Middle frontal gyrus (tissue), 1 donor: ENCODE results near the gene PRKCQ.
"Not testable (repeated sequence)": the region's sequence is repeated elsewhere in the genome, so short reads cannot be mapped to it uniquely, and the experiment has no call there.

ENCODE experiments used
- DNase-seq: peaks from one replicate; pipeline ENCODE4 v3.0.0-alpha.2; 2015; ENCODE audit warnings: low spot score; ENCODE audit errors: extremely low spot score

PRKCQ gene

DNA sequence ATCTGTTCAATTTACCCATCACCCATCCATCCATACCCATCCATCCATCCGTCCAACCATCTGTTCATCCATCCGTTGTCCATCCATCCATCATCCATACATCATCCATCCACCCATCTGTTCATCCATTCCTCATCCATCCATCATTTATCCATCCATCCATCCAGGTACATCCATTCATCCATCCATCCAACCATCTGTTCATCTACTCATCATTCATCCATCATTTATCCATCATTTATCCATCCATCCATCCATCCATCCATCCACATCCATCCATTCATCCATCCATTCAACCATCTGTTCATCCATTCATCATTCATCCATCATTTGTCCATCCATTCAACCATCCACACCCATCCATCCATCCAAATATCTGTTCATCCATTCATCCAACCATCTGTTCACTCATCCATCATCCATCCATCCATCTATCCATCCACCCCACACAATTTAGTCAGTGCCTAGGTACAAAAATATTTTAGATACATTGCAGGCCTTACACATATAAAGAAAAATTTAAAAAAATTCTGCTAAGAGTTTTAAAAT is 119.1 kb downstream of the PRKCQ start:
- no peak for DNase-seq

DNA sequence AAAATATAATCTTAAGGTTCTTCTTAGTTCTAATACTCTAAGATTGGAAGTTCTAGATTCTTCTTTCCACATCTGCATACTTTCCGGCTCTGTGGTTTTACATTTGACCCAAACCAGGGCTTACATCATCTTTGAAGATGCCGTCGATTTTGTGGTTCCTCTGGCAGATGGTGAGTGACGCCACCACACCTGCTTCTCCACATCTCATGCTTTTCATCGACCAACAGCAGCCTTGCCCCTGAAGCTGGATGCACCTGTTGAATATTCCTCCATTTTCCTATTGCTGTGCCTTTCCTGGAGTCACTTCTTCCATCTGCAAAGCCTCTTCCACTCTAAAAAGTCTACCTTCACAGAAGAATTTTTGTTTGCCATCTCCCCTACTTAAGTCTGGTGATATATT is 121.3 kb downstream of the PRKCQ start:
- DNase-seq = no peak

DNA sequence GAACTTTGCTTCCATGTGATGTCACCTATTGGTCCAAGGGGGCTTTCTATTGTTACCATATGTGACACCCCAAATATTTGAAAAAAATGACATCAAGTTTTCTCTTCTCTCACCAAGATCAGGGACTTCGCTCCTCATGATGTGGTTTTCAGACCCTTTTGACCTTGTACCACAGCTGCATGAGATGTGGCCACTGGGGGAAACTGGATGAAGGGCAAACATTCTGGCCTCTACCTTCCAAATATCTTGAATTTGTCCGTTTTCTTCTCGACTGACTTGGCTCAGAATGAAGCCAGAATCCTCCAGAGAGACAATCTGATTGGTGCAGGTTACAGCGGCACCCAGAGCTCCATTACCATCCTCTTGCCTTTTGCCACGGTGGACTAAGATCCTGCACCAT is 122.7 kb downstream of the PRKCQ start:
- no peak for DNase-seq

DNA sequence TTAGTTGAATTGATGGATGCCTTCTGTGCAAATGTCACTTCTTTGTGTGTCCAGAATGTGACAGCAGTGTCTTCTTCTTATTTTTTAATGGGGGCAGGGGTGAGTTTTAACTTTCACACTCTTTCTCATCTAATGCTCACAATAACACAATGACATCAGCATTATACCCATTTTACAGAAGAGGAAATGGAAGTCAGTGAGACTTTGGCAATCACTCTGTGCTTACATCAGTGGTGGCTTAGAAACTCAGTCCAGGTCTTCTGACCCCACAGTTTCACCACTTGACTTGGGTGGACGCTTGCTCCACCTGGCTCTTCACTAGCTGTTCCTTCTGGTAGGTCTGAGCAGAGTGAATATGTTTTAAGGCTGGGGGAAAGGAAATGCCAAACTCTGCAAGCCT is 124.0 kb downstream of the PRKCQ start:
- no peak for DNase-seq

DNA sequence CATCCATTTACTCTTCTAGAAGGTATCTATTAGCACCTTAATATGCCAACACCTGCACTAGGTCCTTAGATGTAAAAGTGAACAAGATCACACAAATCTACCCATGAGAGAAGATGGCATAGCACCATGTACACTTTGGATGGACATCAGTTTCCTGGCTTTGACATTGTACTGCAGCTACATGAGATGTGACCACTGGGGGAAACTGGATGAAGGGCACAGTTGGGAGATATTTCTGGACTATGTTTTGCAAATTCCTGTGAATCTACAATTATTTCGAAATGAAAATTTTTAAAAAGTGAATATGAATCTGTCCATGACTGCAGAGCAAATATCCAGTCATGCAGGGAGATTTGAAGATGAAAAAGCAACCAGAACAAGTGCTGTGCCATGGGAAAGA is 124.5 kb downstream of the PRKCQ start:
- DNase-seq = no peak

DNA sequence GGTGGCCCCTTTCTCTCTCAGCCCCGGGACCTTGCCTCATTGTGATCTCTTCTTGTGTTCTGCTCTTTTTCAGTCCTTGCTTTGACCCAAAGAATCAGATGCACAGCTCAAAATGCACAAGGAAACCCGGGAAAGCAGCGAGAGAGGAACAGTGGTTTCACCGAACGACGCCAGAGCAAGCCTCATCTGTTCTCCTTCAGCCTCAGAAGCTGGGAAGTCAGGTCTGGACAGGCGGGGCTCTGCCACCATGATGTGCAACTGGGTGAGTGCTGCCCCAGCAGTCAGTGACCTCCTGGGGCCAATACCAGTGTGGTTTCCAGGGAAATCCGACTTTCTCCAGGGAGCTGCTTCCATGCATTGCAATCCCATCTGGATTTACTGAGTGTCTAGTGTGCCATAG is 133.4 kb downstream of the PRKCQ start:
- DNase-seq = no peak

DNA sequence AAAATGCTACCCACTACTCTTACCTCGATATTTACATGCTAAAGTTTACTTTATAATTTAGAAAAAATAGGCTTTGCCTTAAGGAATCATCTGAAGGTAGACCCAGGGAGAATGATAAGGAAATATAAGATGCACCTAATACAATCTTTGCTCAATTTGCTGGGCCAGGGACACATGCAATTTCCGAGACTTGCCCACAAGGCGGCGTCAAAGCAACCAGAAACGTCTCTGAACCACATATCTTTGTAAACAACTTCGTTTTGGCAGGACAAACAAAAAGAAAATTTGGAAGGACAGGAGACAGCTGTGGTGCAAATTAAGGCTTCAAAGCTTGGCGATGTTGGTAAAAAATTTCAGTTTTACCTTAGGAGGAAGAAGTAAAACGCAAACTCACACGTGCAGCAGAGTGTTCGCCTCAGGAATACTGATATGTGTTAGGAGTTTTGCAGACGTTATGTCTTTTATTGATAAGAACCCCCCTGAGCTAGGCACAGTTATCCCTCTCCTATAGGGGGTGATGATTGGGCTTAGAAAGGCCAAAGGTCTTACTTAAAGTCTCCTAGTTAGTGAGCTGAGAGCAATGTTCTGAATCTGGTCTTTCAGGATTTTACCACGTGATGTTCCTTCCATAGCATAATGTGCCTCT is 134.3 kb downstream of the PRKCQ start:
- DNase-seq = peak; percentile 67

DNA sequence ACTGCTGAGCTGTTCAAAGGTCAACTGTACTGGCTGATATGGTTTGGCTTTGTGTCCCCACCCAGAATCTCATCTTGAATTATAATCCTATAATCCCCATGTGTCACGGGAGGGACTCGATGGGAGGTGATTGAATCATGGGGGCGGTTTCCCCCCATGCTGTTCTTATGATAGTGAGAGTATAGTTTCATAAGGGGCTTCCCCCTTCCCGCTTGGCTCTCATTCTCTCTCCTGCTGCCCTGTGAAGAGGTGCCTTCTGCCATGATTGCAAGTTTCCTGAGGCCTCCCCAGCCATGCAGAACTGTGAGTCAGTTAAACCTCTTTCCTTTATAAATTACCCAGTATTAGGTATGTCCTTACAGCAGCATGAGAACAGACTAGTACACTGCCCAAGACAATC is 140.2 kb downstream of the PRKCQ start:
- DNase-seq = not testable (repeated sequence)

DNA sequence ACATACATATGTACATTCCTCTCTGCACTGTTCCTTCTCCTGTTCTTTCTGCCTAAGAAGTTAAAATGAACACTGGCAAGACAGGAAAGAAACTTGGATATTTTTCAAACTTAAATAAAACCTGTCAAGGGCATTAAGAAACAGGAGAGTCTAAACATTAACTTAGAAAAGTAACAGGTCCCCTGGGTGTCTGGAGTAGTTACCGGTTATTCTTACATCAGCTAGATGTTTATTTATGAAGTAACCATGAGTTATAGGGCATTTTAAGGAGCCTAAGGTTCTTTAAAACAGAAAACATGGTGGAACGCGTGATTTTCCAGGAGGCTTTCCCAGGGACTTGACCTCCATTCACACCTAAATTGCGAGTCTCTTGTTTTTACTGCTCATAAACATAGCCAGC is 148.2 kb downstream of the PRKCQ start:
- DNase-seq = no peak

DNA sequence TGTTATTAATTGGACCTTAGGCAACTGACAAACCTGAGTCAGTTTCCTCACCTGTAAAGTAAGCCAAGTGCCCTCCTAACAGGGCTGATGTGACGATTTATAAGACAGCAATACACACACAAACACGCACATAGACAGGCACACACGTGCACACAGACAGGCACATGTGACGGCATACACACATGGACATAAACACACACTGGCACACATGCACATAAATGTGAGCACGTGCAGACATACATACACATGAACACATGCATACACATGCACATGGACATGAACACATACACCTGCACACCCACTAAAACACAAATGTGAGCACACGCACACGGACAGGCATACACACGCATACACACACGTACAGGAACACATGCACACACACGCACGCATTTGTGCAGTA is 148.9 kb downstream of the PRKCQ start:
- no peak for DNase-seq

DNA sequence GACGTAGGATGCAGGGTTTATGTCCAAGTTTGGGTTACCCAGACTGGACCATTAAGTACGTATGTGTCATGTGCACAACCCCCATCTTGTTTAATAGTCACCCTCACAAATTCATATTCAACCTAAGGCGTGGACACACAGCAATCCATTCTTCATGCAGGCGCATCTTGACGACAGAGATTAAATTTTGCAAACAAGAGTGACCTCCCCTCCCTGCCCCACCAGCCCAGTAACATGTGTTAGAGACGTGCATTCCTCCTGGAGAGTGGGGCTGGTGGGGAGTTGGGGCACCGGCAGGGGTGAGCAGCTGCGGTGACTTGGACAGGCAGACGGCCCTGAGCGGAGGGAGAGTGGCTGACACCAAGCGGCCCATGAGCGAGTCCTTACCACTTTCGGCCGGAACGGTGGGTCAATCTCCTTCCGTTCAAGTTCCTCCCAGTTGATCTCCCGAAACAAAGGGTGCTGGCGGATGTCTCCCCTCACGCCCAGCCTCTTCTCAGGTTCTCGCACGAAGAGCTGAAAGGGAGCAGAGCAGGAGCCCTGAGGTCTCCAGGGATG is 149.6 kb downstream of the PRKCQ start:
- no peak for DNase-seq

DNA sequence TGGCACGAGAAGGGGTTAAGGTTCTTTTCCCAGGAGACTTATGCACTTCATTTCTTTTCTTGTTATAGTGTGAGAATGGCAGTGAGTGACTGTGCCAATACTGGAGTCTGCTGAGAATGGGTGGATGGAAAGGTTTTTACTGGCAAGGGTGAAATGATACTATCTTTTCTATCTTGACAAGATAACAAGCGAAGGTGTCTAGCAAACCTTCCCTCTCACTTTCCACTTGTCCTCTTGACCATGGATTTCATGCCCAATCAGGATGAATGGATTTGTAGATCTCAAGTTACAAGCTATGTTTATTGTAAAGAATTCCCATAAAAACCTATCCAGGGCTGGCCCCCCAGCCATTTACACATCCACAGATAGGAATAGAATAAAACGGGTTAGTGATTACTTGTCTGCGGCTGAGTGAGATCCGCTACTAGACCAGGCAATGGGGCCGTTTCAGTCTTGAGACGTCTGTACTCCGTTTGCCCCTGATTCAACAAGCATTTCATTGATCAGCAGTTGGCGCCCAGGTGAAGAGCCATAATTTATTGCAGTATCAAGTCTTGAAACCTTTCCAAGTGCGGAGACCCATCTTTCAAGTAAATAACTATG is 152.6 kb downstream of the PRKCQ start:
- DNase-seq = no peak

DNA sequence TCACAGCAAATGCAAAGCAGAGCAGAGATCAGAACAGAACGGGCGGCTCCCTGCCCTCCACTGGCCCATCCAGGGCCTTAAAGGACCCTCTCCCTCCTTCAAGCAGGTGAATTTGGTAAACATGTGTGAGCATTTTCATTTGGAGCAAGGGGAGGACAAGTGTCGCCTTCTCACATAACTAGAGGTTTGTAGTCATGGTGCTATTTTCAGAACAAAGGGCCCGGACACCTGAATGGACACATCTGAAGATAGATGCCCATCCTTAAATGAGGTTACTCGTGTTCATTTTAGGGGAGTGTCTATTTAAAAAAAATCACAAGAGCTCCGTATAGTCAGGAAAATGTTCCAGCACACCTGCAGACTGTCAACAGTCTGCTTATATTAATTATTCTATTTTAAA is 153.8 kb downstream of the PRKCQ start:
- no peak for DNase-seq

DNA sequence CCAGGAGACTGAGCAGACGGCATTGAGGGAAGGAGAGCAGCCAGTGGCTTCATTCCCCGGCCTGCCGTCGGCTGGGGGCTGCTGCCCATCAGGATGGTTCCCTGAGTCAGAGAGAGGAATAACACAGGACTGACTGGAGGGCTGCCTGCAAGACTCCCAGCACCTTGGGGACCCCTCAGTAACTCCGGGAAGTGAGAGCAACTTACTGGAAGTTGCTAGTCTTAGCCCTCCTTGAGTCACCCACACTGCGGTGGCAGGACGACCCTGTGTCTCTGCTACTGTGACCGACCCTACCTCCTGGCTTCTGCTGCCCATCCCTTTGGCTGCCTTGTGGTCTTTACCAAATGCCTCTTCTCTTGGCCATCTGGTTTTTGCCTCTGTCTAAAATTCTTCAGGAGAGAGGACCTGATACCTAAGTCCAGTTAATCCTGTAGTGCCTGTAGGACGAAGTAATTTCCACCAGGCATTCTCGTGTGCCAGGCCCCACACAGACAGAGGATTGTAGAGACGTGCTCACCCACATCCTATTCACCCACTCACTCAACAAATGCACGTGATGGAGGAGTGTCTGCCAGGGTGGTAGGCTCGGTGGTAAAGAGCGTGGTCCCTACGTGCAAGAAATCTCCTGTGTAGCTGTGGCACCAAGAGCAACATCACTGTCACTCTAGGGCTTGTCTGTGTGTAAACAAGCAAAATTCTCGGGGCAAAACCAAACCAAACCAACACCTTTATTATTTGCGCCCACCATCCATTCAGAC is 156.5 kb downstream of the PRKCQ start:
- no peak for DNase-seq

DNA sequence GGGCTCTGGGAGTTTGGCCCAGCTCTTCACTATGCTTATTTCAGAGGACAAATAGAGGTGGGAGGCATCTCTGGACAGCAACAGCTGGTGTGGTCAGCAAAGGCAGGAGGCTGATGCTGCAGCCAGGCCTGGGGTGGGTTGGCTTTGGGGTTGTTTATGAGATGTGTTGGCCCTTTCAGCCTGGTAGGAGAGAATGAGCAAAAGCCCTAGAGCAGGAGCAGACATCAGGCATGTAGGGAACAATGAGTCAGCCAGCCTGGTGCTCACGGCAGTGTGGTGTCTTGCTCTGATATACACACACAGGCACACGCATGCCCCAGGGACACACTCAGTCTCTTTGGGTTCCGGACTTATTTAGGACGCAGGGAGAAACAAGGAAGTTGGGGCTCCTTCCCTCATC is 157.1 kb downstream of the PRKCQ start:
- DNase-seq = no peak

DNA sequence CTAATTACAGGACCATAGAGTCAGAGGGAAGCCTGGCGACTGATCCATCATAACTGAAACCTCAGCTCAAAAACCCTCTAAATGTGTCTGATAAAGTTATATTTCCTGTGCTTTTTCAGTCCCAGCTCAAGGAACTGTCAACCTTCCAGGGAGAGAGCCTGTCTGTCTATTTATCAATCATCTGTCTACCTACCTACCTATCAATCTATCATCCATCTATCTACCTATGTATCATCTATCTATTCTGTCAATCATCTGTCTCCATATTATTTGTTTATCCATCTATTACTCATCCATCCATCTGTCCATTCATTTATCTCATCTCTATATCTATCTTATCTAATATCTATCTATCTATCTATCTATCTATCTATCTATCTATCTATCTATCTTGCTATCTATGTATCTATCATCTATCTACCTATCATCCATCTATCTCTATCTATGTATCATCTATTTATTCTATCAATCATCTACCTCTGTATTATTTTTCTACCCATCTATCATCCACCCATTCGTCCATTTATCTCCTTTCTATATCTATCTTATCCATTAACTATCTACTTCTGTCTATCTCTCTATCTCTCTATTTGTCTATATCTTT is 161.4 kb downstream of the PRKCQ start:
- DNase-seq = no peak

DNA sequence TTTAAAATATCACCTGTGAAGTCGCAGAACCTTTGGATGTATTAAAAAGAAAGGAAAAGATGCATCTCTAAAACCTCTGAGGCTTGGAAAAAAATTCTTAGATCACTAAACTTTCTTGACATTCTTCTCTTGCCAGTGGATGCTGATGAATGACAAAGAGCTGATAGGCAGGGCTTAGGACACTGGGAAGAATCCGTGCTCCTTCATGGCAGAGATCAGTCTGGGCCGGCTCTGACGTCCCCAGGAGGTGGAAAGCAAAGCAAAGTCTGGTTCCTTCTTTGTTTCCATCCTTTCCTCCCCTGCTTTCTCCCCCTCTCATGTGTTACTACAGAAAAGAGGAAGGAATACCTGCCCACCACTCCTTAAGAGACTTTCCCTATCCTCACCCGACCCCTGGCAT is 161.9 kb downstream of the PRKCQ start:
- DNase-seq = no peak

DNA sequence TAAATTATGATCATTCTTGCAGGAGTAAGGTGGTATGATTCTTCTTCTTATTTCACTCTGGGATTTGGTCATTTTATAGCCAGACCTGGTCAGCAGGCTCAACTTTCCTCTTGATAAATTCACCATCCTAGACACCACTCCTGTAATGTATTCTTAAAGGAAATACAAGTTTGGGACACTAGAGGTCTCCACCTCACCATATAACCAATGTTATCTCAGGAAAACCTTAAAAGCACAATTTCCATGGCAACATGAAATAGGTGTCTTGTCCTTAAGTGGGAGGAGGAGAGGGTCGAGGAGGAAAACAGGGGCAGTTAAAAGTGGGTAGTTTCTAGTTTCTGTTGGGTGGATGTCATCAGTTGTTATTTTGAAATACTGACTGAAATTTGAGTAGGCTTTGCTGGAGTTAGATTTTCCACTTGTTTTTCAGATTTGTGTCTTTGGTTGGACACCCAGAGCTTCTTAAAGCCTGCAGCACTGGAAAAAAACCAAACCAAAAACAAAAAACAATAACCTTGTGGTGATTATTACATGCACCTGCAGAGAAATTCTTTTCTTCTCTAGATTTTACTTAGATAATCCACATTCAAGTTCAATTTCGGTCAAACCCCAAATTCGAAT is 163.1 kb downstream of the PRKCQ start:
- peak; percentile 63 for DNase-seq

DNA sequence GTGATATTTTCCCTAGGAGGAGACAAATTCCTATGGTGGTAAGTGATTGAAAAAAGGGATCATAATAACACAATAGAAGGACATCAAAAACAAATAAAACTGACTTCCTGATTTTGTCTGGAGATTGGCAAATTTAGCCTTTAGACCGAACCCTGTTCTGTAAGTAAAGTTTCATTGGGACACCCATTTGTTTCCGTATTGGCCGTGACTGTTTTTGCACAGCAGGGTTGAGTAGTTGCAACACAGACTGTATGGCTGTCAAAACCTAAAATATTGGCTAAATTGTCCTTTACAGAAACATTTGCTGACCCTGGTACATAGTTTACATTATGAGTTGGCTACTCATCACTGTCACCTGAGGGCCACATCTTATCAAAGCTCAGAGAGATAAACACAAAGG is 168.6 kb downstream of the PRKCQ start:
- DNase-seq = no peak

DNA sequence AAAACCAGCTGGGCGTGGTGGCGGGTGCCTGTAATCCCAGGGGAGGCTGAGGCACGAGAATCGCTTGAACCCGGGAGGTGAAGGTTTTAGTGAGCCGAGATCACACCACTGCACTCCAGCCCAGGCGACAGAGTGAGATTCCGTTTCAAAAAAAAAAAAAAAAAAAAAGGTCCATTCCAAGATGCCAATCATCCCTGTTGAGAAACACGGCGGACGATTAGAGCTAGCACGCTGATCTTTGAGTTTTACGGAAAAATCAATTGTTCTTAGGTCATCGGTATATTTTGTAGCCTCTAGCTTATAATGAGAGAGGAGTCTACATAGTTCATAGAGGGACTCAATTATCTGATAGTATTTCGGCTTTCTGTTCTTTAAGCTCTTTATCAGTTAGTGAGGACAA is 169.2 kb downstream of the PRKCQ start:
- no peak for DNase-seq

DNA sequence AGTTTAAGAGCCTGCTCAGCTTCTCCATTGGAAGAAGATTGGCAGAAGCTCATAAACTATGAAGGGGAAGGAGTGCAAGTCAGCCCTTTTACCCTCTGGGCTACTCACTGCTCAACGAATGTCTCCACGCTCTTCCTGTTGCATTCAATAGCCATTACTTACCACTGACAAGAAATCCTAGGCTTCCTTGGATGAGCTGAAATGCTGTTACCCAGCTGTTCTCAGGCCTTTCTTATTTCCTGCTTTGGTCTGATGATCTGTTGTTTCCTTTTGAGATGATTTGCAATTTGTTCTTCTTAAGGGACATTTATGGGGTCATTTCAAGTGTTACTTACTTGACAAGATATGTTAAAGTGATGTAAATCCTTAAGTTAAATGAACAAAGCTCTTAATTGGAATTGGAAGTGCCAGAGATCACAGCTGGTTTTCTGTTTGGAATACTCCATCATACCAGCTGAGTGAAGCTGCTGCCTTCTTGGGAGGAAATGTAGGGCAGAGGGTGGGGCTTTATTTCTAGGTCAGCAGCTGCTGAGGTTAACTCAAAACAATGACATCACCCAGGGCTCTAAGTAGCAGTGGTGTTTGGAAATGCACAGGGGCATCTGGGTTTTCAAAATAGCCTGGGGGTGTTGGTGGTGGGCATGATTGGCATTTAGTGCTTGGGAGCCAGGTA is 170.0 kb downstream of the PRKCQ start:
- no peak for DNase-seq
